K562 (cell line): Measurements from ENCODE around the gene EFCAB10. TPM values are rescaled to one million over a fixed set of nuclear protein-coding genes. Genes with fewer than 3 reads are reported as not detected.

Source experiments
- ADNP ChIP-seq: fragments of 200-800 bp; sonication (Bioruptor generic); IDR thresholded peaks from 2 replicates; pipeline ENCODE4 v1.6.1; 2016; ENCODE audit warnings: missing genetic modification characterization, missing compliant biosample characterization
- BCL6 ChIP-seq: fragments of 250-450 bp; sonication (Bioruptor Pico); IDR thresholded peaks from 2 replicates; pipeline ENCODE4 v1.4.0; 2020
- CLOCK ChIP-seq: fragments of 250-450 bp; sonication (Bioruptor Pico); IDR thresholded peaks from 2 replicates; pipeline ENCODE4 v1.4.0; 2020; ENCODE audit warnings: mild to moderate bottlenecking, moderate library complexity, borderline replicate concordance
- CTCF ChIP-seq, 3 experiments: IDR thresholded peaks in 2 of 3; conservative IDR thresholded peaks in 1 of 3; 2 replicates each; pipeline ENCODE4 v1.5.1; 2011 to 2012; ENCODE audit warnings: low read length in 3 of 3, mild to moderate bottlenecking in 3 of 3, control low read depth in 2 of 3, improper control_type of control experiment in 1 of 3, inconsistent platforms in 1 of 3, low read depth in 1 of 3, mixed read lengths in 1 of 3, moderate library complexity in 1 of 3; ENCODE audit not compliant: insufficient read depth in 2 of 3
- ETV5 ChIP-seq: sonication (generic); formaldehyde crosslinking; IDR thresholded peaks from 2 replicates; pipeline ENCODE4 v1.4.0; 2020; ENCODE audit warnings: low read depth, mild to moderate bottlenecking, missing genetic modification reagents
- IRF1 ChIP-seq: sonication (generic); formaldehyde crosslinking; IDR thresholded peaks from 2 replicates; pipeline ENCODE4 v1.8.0; 2022; ENCODE audit warnings: missing genetic modification reagents, mild to moderate bottlenecking, borderline replicate concordance
- MEF2A ChIP-seq: IDR thresholded peaks from 2 replicates; pipeline ENCODE4 v1.6.1; 2011; ENCODE audit warnings: low read depth, mild to moderate bottlenecking, low read length, moderate library complexity; ENCODE audit not compliant: control insufficient read depth
- NR4A1 ChIP-seq, 2 experiments: fragments of 250-450 bp in 1 of 2; fragments of 450-650 bp in 1 of 2; sonication (Bioruptor Pico) in 1 of 2; IDR thresholded peaks; 2 replicates each; pipeline versions ENCODE4 v1.4.0 to v1.6.1; 2016 to 2020; ENCODE audit warnings: mild to moderate bottlenecking in 2 of 2, missing compliant biosample characterization in 1 of 2, missing genetic modification characterization in 1 of 2, moderate library complexity in 1 of 2
- PHF21A ChIP-seq: fragments of 450-650 bp; IDR thresholded peaks from 2 replicates; pipeline ENCODE4 v1.6.1; 2017; ENCODE audit warnings: low read depth, borderline replicate concordance
- THAP12 ChIP-seq: fragments of 250-450 bp; sonication (Bioruptor Pico); IDR thresholded peaks from 2 replicates; pipeline ENCODE4 v1.9.0; 2021; ENCODE audit warnings: mild to moderate bottlenecking, inconsistent platforms
- ZBTB43 ChIP-seq: sonication (generic); formaldehyde crosslinking; IDR thresholded peaks from 2 replicates; pipeline ENCODE4 v1.8.0; 2023; ENCODE audit warnings: mild to moderate bottlenecking, missing genetic modification reagents
- ZC3H8 ChIP-seq: fragments of 450-650 bp; IDR thresholded peaks from 2 replicates; pipeline ENCODE4 v1.6.1; 2017
- ZNF175 ChIP-seq: fragments of 200-800 bp; sonication (Bioruptor generic); IDR thresholded peaks from 2 replicates; pipeline ENCODE4 v1.6.1; 2016; ENCODE audit warnings: low read depth, mild to moderate bottlenecking, missing genetic modification characterization, missing compliant biosample characterization
- ZNF263 ChIP-seq: sonication (generic); formaldehyde crosslinking; IDR thresholded peaks from 2 replicates; pipeline ENCODE4 v1.8.0; 2022; ENCODE audit warnings: mild to moderate bottlenecking, missing genetic modification reagents, borderline replicate concordance
- ZNF449 ChIP-seq: fragments of 250-450 bp; sonication (Bioruptor Pico); IDR thresholded peaks from 2 replicates; pipeline ENCODE4 v1.8.0; 2022; ENCODE audit warnings: moderate library complexity, mild to moderate bottlenecking, inconsistent platforms
- polyA plus RNA-seq, 8 experiments: library from polyadenylated mRNA; depleted of rRNA in 4 of 8; stranded (reverse) in 5 of 8; unstranded in 3 of 8; fragments of >200 nt; fragmentation: Nextera tagmentation in 2 of 8; fragmentation: Illumina TruSeq in 1 of 8; extraction: Ambion mirVana in 2 of 8; extraction: Trizol in 1 of 8; gene quantifications; 2 replicates each; pipeline versions ENCODE4 v1.2.1 to v1.2.3, GENCODE V29; 2011 to 2014; ENCODE audit warnings: inconsistent platforms in 1 of 8, missing spikeins in 1 of 8
- total RNA-seq, 7 experiments: library from RNA; depleted of rRNA in 6 of 7; stranded (reverse); fragments of >200 nt in 6 of 7; fragmentation: Illumina TruSeq in 2 of 7; extraction: Trizol in 2 of 7; gene quantifications; 2 replicates each; pipeline versions ENCODE4 v1.2.1 to v1.2.3, GENCODE V29; 2011 to 2021; ENCODE audit warnings: low replicate concordance in 1 of 7

EFCAB10 gene
- total and polyA plus RNA-seq, 9 of the 15 experiments (the other 6 are each of a cell fraction or from before 2014, with no cell fraction given) = 5.0 to 21.4 (median 16.8) TPM

- TF ChIP-seq CLOCK (CRISPR knock-in tag) (no peak), MEF2A (no peak), ZNF449 (no peak), NR4A1 (CRISPR knock-in tag; IDR thresholded peaks at IDR 0.05) (no peak), NR4A1 (tag; IDR thresholded peaks at IDR 0.05) (peak; percentile 61; the same call in 1 of the 2 replicates), PHF21A (no peak), CTCF (IDR thresholded peaks at IDR 0.05 in 2 of 3, conservative IDR thresholded peaks at IDR 0.05 in 1 of 3; ENCODE audit: insufficient read depth in 2 of 3, low read depth in 1 of 3, low read length in 3 of 3) (no peak; a peak in 1 of 6 replicates), IRF1 (peak; percentile 87; the same call in 1 of the 2 replicates), BCL6 (no peak), ZC3H8 (no peak), ZNF263 (CRISPR knock-in tag) (no peak; the same call in 1 of the 2 replicates), ETV5 (CRISPR knock-in tag) (peak; percentile 70; the same call in 1 of the 2 replicates), THAP12 (CRISPR knock-in tag) (peak; percentile 70; the same call in 1 of the 2 replicates), ZNF175 (CRISPR knock-in tag) (no peak), ZBTB43 (CRISPR knock-in tag) (peak; percentile 87; the same call in 1 of the 2 replicates), ADNP (no peak)
These were observed 60.1 kb downstream of the EFCAB10 start (continued) for GRCh38 chr7:105521027-105521716.
